Middle frontal gyrus (tissue), 1 donor: Measurements from ENCODE around the gene KLHL21.

Experiments
- DNase-seq: peaks from one replicate; pipeline ENCODE4 v3.0.0-alpha.2; 2015; ENCODE audit warnings: low spot score; ENCODE audit errors: extremely low spot score

The KLHL21 gene

GRCh38 chr1:6554907-6555778 is 47.5 kb downstream of the KLHL21 start, which contains the start of gene TAS1R1:
TAS1R1 (plus strand) TSS chr1:6555307; CDS start chr1:6555374, 67 bp downstream.
- no peak for DNase-seq

DNA sequence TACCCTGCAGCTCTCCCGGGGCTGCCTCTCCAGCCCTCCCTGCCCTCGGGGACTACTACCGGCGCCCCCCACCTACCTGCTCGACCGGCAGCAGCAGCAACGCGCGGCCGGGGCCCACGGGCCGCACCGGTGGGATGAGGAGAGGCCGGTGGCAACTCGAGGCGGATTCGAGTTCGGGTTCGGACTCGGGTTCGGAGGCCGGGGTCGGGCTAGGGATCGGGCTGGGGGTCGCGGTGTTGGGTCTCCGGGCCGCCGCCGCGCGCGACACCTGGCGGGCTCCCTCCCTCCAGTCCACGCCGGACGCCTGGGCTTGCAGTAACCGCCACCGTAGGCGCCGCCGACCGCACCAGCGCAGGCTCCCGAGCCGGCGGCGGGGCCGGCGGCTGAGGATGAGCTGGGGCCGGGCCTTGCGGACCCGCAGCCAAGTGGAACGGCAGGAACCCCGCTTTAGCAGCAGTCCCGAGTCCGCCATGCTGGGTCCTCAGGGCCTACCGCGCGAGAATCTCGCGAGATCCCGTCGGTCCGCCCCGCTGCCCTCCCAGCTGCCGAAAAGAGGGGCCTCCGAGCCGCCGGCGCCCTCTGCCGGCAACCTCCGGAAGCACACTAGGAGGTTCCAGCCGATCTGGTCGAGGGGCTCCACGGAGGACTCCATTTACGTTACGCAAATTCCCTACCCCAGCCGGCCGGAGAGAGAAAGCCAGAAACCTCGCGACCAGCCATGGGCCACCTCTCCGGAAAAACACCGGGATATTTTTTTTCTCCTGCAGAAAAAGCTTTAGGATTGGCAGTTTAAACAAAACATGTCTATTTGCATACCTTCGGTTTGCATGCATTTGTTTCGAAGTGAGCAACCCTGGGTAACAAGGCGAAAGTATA is 48.4 kb downstream of the KLHL21 start, which contains the start of gene NOL9:
NOL9 (minus strand) TSS at position 483 of the 876 bp plus-strand sequence; CDS start at position 472, 11 bp downstream.
- DNase-seq: peak; percentile 91

DNA sequence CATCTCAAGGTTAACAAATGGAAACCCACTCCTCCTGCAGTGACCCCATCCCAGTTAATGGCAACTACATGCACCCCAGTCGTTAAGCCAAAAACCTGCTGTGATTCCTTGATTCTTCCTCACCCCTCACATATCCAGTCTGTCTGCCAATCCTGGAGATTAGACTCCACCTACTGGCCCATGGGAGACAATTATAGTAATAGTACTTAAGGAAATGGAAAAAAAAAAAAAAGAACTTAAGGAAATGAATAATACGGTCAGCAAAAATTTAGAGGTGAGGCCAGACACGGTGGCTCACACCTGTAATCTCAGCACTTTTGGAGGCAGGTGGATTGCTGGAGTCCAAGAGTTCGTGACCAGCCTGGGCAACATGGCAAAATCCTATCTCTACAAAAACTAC is 55.4 kb downstream of the KLHL21 start:
- no peak for DNase-seq

GRCh38 chr1:6546326-6546725 is 56.3 kb downstream of the KLHL21 start:
- DNase-seq: no peak

DNA sequence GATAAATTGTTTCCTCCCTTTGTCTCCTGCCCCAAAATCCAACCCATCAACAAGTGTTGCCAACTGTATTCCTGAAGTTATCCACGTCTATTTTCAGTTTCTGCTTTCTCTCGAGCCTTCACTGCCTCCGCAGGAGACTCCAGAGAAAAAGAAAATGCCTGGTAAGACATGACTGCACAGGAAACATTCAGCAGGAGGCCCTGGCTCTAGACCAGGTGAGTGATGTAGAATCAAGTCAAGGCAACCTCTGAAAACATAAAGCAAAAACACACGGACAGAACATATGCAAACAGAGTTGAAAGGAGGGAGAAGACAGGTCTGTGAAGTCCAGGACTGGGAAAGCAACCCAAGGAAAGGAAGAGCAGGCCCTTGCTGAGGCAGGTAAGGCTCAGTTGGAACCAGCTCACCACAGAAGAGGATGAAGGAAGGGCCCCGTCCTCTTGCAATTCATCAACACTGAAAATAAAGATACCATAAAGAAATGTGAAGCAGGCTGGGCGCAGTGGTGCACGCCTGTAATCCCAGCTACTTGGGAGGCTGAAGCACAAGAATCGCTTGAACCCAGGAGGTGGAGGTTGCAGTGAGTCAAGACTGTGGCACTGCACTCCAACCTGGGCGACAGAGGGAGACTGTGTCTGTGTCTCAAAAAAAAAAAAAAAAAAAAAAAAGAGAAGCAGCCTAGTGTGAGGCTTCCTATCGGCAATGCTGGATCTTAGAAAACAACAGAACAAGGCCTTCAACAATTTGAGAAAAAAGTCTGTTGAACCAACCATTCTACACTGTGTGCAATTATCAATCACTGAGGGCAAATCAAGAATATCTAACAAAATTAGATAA is 57.2 kb downstream of the KLHL21 start:
- no peak for DNase-seq

DNA sequence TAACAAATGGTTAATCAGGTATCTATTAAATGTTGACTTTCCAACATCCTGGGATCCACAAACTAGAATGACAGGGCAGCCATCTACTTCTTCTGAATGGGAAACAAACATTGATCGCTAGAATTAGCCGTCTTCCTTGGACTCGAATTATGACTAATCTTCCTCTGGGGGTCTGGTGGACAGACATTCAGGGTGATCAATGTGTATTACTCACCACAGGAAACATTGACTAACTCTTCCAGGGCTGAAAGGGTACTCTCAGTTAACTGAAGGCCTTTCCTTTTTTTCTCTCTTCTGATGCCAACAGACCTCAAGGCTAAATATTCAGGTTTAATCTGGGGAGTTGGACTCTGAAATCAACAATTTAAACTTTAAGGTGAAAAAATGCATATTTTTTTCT is 57.8 kb downstream of the KLHL21 start:
- no peak for DNase-seq
